Measurements from ENCODE around the gene LRG1.
"Not testable (repeated sequence)": the region's sequence is repeated elsewhere in the genome, so short reads cannot be mapped to it uniquely, and the experiment has no call there.

LRG1 gene

DNA sequence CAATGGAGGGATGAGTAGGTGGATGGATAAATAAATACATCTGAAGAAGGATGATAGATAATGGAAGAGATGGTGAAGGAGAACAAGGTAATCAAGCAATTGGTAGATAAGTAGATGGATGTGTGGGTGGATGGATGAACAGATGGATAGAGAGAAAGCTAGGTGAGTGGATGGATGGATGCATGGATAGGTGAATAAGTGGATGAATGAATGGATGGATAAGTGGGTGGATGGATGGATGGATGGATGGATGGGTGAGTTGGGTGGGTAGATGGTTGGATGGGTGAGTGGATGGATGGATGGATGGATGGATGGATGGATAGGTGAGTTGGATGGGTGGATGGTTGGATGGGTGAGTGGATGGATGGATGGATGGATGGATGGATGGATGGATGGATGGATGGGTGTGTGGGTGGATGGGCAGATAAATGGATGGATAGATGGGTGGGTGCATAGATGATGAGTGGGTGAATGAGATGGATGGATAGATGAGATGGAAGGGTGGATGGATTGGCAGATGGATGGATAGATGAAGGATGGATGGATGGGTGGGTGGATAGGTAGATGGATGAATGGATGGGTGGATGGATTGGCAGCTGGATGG lies 13.4 kb upstream of the LRG1 start:
- no peak for DNase-seq (ENCODE audit: low read depth)

- DNase-seq (ENCODE audit: low read depth) = no peak
Measured at GRCh38 chr19:4552525-4552819, 12.6 kb upstream of the LRG1 start.

DNA sequence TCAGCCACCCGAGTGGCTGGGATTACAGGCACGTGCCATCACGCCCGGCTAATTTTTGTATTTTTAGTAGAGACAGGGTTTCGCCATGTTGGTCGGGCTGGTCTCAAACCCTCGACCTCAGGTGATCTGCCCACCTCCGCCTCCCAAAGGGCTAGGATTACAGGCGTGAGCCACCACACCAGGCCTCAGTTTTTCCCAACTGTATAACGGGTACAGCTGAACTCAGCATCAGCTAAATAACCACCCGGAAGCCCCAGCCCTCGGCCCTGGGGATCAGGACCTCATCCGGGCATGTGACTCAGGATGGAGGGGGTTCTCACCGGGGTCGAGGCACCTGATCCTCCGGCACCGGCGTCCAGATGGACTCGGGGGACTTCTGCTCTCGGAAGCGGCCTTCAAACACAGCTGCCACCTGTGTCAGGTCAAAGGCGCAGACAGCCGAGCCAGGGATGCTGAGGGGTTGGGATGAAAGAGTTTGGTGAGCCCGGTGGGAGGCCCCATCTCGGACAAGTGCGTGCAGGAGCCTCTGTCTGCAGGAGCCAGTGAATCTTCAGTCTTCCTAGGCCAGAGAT lies 10.7 kb upstream of the LRG1 start:
- no peak for DNase-seq (ENCODE audit: low read depth)

GRCh38 chr19:4550018-4550417 lies 10.2 kb upstream of the LRG1 start:
- DNase-seq (ENCODE audit: low read depth) = no peak

- DNase-seq (ENCODE audit: low read depth) = no peak
Measured at GRCh38 chr19:4548238-4548584, 8.4 kb upstream of the LRG1 start.

DNA sequence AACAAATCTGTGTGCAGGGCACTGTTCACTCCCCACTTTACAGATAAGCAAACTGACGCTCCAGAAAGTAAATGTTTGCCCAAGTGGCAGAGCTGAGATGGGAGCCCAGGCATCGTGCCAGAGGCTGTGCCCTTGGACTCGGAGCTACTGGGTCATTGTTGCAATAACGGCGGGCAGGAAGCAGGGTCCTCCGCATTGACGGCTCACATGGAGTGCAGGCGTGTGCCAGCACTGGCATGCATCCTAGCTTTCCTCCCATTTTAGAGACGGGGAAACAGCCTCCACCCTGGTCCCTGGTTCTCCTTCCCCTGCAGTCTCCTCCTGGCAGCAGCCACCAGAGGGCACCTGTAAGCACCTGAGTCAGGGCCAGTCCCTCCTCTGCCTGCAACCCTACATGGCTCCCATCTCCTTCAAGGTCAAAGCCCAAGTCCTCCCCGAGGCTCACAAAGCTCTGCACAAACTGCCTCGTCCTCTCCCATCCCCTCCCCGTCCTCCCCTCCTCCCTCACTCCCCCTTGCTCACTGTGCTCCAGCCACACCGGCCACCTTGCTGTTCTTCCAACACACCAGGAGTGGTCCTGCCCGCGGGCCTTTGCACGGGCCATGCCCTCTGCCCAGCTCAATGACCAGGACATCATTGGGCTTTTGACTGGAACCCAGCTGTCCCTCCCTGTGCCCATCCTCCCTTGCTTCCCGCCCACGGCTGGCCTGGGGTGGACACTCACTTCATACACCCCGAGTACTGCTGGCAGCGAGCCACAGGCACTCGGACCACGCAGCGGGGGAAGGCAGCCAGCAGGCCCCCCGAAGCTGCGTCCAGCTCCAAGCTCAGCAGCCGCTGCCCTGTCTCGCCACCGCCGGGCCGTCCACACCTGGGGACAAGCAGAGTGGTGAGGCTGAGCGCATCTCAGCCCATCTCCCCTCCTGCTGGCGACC lies 7.7 kb upstream of the LRG1 start:
- no peak for DNase-seq (ENCODE audit: low read depth)

- DNase-seq (ENCODE audit: low read depth) = no peak
Measured at GRCh38 chr19:4543842-4544647, 4.2 kb upstream of the LRG1 start.

DNA sequence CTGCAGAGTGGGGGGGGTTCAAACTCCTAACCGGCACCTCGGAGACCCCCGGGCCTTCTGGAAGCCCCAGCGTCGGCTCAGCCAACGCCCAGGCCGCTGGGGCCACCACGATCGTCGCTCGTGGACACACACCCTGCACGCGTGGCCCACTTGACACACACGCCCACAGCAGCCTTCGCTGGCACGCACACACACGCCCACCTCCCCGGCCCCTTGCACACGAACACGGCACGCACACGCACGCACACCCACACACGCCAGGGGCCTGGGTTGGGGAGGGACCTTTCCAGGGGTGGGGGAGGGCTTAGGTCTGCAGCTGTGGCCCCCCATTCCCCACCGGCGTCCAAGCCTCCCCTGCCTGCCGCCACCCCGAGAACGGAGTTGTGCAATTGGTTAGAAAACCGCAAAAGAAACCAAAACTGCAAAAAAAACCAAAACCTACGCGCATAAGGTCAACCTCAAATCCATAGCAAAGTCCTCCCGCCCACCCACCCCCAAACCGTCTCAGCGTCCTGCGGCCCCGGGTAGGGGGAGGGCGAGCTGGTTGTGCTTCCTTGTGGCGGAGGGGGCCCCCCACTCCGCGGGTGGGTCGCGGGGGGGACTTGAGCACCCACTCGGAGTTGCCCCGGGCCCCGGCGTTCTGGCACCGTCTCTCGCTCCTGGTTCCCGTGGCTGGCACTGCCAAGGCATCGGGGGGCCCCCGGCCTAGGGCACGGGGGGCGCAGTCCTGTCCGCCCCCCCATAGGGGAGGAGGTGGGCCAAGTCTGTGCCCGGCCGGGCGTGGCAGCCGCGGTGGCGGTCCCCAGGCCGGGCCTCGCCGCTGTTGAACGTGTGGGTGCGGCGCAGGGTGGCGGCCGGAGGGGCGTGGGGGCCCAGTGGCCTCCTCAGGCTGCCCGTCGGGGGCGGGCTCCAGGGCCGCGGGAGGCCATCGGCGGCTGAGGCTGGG lies 3.3 kb upstream of the LRG1 start:
- no peak for DNase-seq (ENCODE audit: low read depth)

GRCh38 chr19:4541806-4542145 lies 1.9 kb upstream of the LRG1 start:
- DNase-seq (ENCODE audit: low read depth) = not testable (repeated sequence)

GRCh38 chr19:4541114-4541805 lies 1.4 kb upstream of the LRG1 start:
- no peak for DNase-seq (ENCODE audit: low read depth)

- no peak for DNase-seq (ENCODE audit: low read depth)
Measured at GRCh38 chr19:4539169-4539692, 605 bp downstream of the LRG1 start.

DNA sequence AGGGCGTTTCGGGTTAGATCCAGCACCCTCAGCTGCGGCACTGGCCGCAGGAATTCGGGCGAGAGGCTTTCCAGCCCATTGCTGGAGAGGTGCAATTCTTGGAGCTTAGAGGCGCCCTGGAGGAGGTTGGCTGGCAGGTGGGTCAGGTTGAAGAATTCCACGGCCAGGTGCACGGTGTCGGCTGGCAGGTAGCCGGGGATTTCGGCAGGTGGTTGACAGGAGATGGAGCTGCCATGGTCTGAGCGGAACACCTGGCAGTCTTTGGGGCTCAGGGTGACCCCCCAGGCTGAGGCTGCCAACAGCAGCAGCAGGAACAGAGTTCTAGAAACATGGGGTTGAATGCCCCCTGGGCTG lies 1.3 kb downstream of the LRG1 start:
- DNase-seq (ENCODE audit: low read depth) = no peak

DNA sequence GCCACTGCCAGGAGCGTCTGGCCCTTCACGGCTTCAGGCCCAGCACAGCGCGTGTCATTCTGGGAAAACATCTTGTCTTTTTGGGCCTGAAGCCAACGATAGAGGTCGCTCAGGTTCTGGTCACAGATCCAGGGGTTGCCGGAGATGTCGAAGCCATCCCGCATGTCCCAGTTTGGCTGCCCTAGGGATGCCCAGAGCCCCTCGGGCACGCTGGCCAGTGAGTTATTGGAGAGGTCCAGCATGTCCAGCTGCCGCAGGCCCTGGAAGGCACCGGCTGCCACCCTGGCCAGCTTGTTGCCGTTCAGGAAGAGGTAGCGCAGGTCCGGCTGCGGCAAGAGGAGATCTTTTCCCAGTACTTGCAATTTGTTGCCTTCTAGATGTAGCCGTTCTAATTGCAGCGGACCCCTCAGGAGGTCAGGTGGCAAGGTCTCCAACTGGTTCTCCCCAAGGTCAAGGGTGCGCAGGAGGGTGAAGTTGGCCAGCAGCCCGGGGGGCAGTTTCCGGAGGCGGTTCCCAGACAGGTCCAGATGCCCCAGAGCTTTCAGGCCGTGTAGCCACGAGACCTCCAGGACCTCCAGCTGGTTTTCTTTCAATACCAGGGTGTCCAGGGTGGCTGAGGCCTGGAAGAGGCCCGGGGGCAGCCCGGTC lies 1.8 kb downstream of the LRG1 start:
- DNase-seq (ENCODE audit: low read depth) = no peak

- no peak for DNase-seq (ENCODE audit: low read depth)
Measured at GRCh38 chr19:4536798-4537197, 3.0 kb downstream of the LRG1 start.

DNA sequence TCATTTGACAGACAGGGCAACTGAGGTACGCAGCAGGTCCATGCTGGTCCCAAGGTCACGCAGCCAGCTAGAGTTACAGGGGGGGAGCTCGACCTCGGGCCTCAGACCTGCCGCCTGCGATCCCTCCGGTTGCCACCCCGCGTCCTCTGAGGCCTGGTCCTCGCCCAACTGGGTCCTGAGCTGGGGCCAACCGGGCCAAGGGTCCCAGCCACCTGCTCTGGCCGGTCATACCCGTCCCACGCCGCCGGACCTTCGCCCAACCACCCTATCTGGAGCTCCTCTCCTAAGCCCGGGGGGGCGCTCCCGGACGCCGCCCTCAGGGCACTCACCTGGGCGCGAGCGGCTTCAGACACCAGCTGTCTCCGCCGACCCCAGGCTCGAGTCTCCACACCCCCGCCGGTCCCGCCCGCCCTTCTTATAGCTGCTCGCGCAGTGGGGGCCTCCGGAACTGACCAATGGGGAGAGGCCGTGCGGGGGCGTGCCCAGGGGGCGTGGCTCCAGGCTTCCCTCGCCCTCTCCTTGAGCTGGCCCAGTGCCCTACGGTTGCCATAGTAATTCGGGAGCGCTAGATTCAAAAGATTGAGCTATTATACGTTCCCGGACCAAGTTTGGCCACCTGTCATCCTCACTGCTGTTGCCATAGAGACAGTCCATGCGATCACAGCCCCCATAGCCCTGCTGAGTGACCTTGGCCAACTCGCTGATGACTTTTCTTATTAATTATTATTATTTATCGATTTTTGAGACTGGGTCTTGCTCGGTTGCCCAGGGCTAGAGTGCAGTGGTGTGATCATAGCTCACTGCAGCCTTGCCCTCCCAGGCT lies 4.8 kb downstream of the LRG1 start, which contains the start of gene PLIN5:
Gene PLIN5, minus strand, starts transcription at position 389 of the 823 bp plus-strand sequence. CDS start 1,150 bp downstream, outside the sequence.
- DNase-seq (ENCODE audit: low read depth) = no peak

- no peak for DNase-seq (ENCODE audit: low read depth)
Measured at GRCh38 chr19:4533835-4534424, 5.9 kb downstream of the LRG1 start.

GRCh38 chr19:4533334-4533733 lies 6.5 kb downstream of the LRG1 start:
- no peak for DNase-seq (ENCODE audit: low read depth)

- no peak for DNase-seq (ENCODE audit: low read depth)
Measured at GRCh38 chr19:4531562-4532165, 8.2 kb downstream of the LRG1 start.
